ENCODE results near the gene POU2F2.
A peak's percentile ranks its signal among the peaks of the same experiment; 100 is the strongest.

POU2F2 gene

GRCh38 chr19:42132030-42132628 lies at the start of gene POU2F2:
Gene POU2F2, minus strand, starts transcription at chr19:42132446. Its CDS starts 35 bp downstream, at chr19:42132411.
- peak; percentile 40 for DNase-seq

GRCh38 chr19:42178791-42179674 lies 46.8 kb upstream of the POU2F2 start:
- DNase-seq: peak; percentile 7

- DNase-seq: no peak
Measured at GRCh38 chr19:42177686-42178019, 45.4 kb upstream of the POU2F2 start.

- DNase-seq: peak; percentile 84
Measured at GRCh38 chr19:42176990-42177685, 44.9 kb upstream of the POU2F2 start.

- DNase-seq: no peak
Measured at GRCh38 chr19:42176649-42176989, 44.4 kb upstream of the POU2F2 start.

GRCh38 chr19:42175952-42176648 lies 43.9 kb upstream of the POU2F2 start:
- peak; percentile 19 for DNase-seq

- DNase-seq: no peak
Measured at GRCh38 chr19:42174958-42175734, 42.9 kb upstream of the POU2F2 start.

- no peak for DNase-seq
Measured at GRCh38 chr19:42174188-42174587, 41.9 kb upstream of the POU2F2 start.

- no peak for DNase-seq
Measured at GRCh38 chr19:42173695-42174094, 41.4 kb upstream of the POU2F2 start.

- DNase-seq: no peak
Measured at GRCh38 chr19:42172261-42172660, 40.0 kb upstream of the POU2F2 start.

GRCh38 chr19:42170715-42171114 lies 38.5 kb upstream of the POU2F2 start:
- no peak for DNase-seq

- DNase-seq: no peak
Measured at GRCh38 chr19:42169486-42170413, 37.5 kb upstream of the POU2F2 start.

GRCh38 chr19:42168206-42168605 lies 36.0 kb upstream of the POU2F2 start:
- DNase-seq: no peak

- no peak for DNase-seq
Measured at GRCh38 chr19:42166316-42166715, 34.1 kb upstream of the POU2F2 start.

GRCh38 chr19:42165146-42165545 lies 32.9 kb upstream of the POU2F2 start:
- no peak for DNase-seq

- no peak for DNase-seq
Measured at GRCh38 chr19:42161616-42162263, 29.5 kb upstream of the POU2F2 start.

- no peak for DNase-seq
Measured at GRCh38 chr19:42159942-42160341, 27.7 kb upstream of the POU2F2 start.

- no peak for DNase-seq
Measured at GRCh38 chr19:42158926-42159325, 26.7 kb upstream of the POU2F2 start.

GRCh38 chr19:42156571-42156970 lies 24.3 kb upstream of the POU2F2 start:
- DNase-seq: no peak

- no peak for DNase-seq
Measured at GRCh38 chr19:42155796-42156195, 23.6 kb upstream of the POU2F2 start.
